T-cell (primary cell): Measurements from ENCODE around the gene NT5DC3. TPM values are rescaled to one million over a fixed set of nuclear protein-coding genes. Genes with fewer than 3 reads are reported as not detected.

Experiments used
- ATAC-seq, 4 experiments: fragments of 200-7000 bp in 3 of 4; fragments of 150-1000 bp in 1 of 4; cut with Tn5 transposase; replicated peaks in 1 of 4; 1 replicate in 3 of 4; 2 replicates in 1 of 4; pipeline ENCODE4 v1.10.0; 2021; ENCODE audit warnings: moderate library complexity in 3 of 4, mild to moderate bottlenecking in 2 of 4, moderate number of reproducible peaks in 1 of 4
- CTCF ChIA-PET, 2 donors: fragments of 300-600 bp; sonication (Branson Sonifier 250); formaldehyde crosslinking; loops; one replicate each; lab custom pipeline; 2022; ENCODE audit warnings: antibody characterized with exemption in 2 of 2; lab: Charles Lee
- POLR2A ChIA-PET, 2 donors: fragments of 300-600 bp; sonication (Branson Sonifier 250); formaldehyde crosslinking; loops; one replicate each; lab custom pipeline; 2022; ENCODE audit warnings: antibody characterized with exemption in 2 of 2; lab: Charles Lee
- DNase-seq, 35 experiments: peaks; one replicate each; pipeline versions ENCODE4 v3.0.0 to v3.0.0-alpha.2; 2013 to 2023
- H3K27ac ChIP-seq: one replicate; pipeline ENCODE4 v1.5.1; 2013; ENCODE audit warnings: low read length
- H3K27me3 ChIP-seq, 2 experiments: replicated peaks in 1 of 2; 1 replicate in 1 of 2; 2 replicates in 1 of 2; pipeline versions ENCODE4 v1.6.1 to v1.7.0; 2013; ENCODE audit warnings: low read length in 1 of 2, mixed read lengths in 1 of 2; ENCODE audit not compliant: control insufficient read depth in 2 of 2, insufficient read depth in 2 of 2; ENCODE audit errors: extremely low read depth in 1 of 2
- H3K36me3 ChIP-seq, 2 donors: 1 replicate in 1 of 2; 2 replicates in 1 of 2; pipeline versions ENCODE4 v1.6.1 to v1.7.0; 2013; ENCODE audit warnings: low read length in 1 of 2; ENCODE audit not compliant: control insufficient read depth in 2 of 2, insufficient read depth in 1 of 2; ENCODE audit errors: extremely low read depth in 1 of 2
- H3K4me1 ChIP-seq, 2 experiments: 1 replicate in 1 of 2; 2 replicates in 1 of 2; pipeline versions ENCODE4 v1.6.1 to v1.7.0; 2013; ENCODE audit warnings: low read length in 2 of 2, mixed read lengths in 1 of 2; ENCODE audit not compliant: insufficient read depth in 2 of 2, control insufficient read depth in 1 of 2; ENCODE audit errors: extremely low read depth in 1 of 2
- H3K4me3 ChIP-seq, 2 donors: 1 replicate in 1 of 2; 2 replicates in 1 of 2; pipeline versions ENCODE4 v1.5.1 to v1.7.0; 2013; ENCODE audit warnings: mild to moderate bottlenecking in 2 of 2, low read length in 1 of 2, moderate library complexity in 1 of 2; ENCODE audit not compliant: control insufficient read depth in 1 of 2; ENCODE audit errors: extremely low read depth in 1 of 2
- H3K9me3 ChIP-seq: 2 replicates; pipeline ENCODE4 v1.7.0; 2013
- H3K27ac Mint-ChIP-seq, 2 donors: one replicate each; pipeline ENCODE4 v1.8.0; 2020 to 2021; ENCODE audit warnings: mild to moderate bottlenecking in 2 of 2, mixed read lengths in 2 of 2
- H3K27me3 Mint-ChIP-seq, 2 donors: one replicate each; pipeline ENCODE4 v1.8.0; 2021 to 2022; ENCODE audit warnings: mixed read lengths in 2 of 2
- H3K36me3 Mint-ChIP-seq: one replicate; pipeline ENCODE4 v1.8.0; 2021; ENCODE audit warnings: mixed read lengths
- H3K4me1 Mint-ChIP-seq, 3 donors: one replicate each; pipeline ENCODE4 v1.8.0; 2020 to 2022; ENCODE audit warnings: mixed read lengths in 3 of 3, mild to moderate bottlenecking in 1 of 3
- H3K4me3 Mint-ChIP-seq, 3 donors: one replicate each; pipeline ENCODE4 v1.8.0; 2020 to 2022; ENCODE audit warnings: mild to moderate bottlenecking in 3 of 3, mixed read lengths in 3 of 3, moderate library complexity in 3 of 3
- H3K9me3 Mint-ChIP-seq, 3 donors: one replicate each; pipeline ENCODE4 v1.8.0; 2020 to 2022; ENCODE audit warnings: mixed read lengths in 3 of 3
- WGBS: methylation state at CpG from one replicate; pipeline ENCODE4 v1.1.5; 2013; ENCODE audit warnings: missing lambda C conversion rate; ENCODE audit not compliant: insufficient coverage; 5-methylcytosine and 5-hydroxymethylcytosine counted together
- total RNA-seq, 35 experiments: library from RNA in 6 of 35; stranded (reverse) in 6 of 35; fragments of 120-200 nt in 1 of 35; gene quantifications; one replicate each; pipeline versions ENCODE4 v1.2.1 to v1.2.4 and lab custom pipeline; 2013 to 2026

The NT5DC3 gene
- total RNA-seq, 5 donors from 2014 or later (not counting 1 experiment from before 2014, with no cell fraction given), result 4.2 to 7.4 (median 6.3) TPM

DNA sequence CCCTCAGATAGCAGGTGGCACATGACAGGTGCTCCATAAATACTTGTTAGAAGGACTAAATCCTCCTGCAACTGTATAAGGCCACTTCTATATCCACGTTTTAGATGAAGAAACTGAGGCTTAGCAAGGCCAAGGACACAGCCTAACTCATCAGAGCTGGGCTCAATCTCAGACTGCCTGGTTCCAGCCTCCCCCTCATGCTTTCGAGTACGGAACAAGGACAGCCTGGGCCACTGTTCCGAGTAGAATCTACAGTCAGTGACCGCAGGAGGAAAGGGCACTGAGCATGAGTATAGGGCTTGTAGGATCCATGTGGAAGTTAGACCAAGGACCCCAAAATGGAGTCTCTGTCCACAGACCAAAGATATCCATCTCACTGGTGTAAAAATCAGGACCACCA lies 84.6 kb downstream of the NT5DC3 start:
- CTCF ChIA-PET, result interaction anchor here in 1 of 2 donors (0.6 kb wide), 1 partner anchor 33 kb away, joined by 3 read pairs; no protein-coding TSS in a partner anchor
- POLR2A ChIA-PET, result no interaction called here
- H3K9me3 ChIP-seq, result no peaks in the 10 kb centered on the region
- Mint-ChIP-seq H3K27ac (no peak overlapping the region), H3K36me3 (peaks cover 3% of the 10 kb centered on the region), H3K4me1 (no peaks in the 10 kb centered on the region), H3K9me3 (no peaks in the 10 kb centered on the region), H3K4me3 (no peak overlapping the region), H3K27me3 (no peaks in the 10 kb centered on the region)
- no peaks in the 10 kb centered on the region for H3K4me1 ChIP-seq
- H3K4me3 ChIP-seq, result no peak overlapping the region
- H3K36me3 ChIP-seq, result no peaks in the 10 kb centered on the region
- DNase-seq, result no peak
- WGBS, result 45% methylated on average over 1 of the region's 5 CpGs
- ATAC-seq, result no peak
- no peak overlapping the region for H3K27ac ChIP-seq
- H3K27me3 ChIP-seq, result no peaks in the 10 kb centered on the region

GRCh38 chr12:103755425-103755824 lies 85.6 kb downstream of the NT5DC3 start:
- ChIA-PET CTCF (no interaction called here), POLR2A (no interaction called here)
- peaks cover 0 to 3% of the 10 kb centered on the region in 2 experiments for H3K27me3 ChIP-seq
- H3K36me3 ChIP-seq, result no peaks in the 10 kb centered on the region
- no peaks in the 10 kb centered on the region for H3K9me3 ChIP-seq
- Mint-ChIP-seq H3K4me3 (no peak overlapping the region), H3K36me3 (peaks cover 3% of the 10 kb centered on the region), H3K4me1 (no peaks in the 10 kb centered on the region), H3K27ac (no peak overlapping the region), H3K9me3 (no peaks in the 10 kb centered on the region), H3K27me3 (peaks cover 2 to 6% of the 10 kb centered on the region in 2 donors)
- H3K4me1 ChIP-seq, result no peaks in the 10 kb centered on the region
- WGBS, result no CpG with 5 or more reads among the region's 3 CpGs
- H3K4me3 ChIP-seq, result no peak overlapping the region
- no peak overlapping the region for H3K27ac ChIP-seq
- DNase-seq (no peak), ATAC-seq (no peak)

- no peak overlapping the region for H3K27ac ChIP-seq
- no peaks in the 10 kb centered on the region for H3K4me1 Mint-ChIP-seq
- H3K36me3 Mint-ChIP-seq, result peaks cover 3% of the 10 kb centered on the region
- H3K36me3 ChIP-seq, result no peaks in the 10 kb centered on the region
- no peak for ATAC-seq
- no peak overlapping the region for H3K27ac Mint-ChIP-seq
- no peaks in the 10 kb centered on the region for H3K9me3 Mint-ChIP-seq
- no CpG with 5 or more reads among the region's 2 CpGs for WGBS
- no peak for DNase-seq
- no peak overlapping the region for H3K4me3 Mint-ChIP-seq
- H3K4me3 ChIP-seq, result no peak overlapping the region
- no peaks in the 10 kb centered on the region for H3K9me3 ChIP-seq
- H3K27me3 Mint-ChIP-seq, result peaks cover 8% of the 10 kb centered on the region in 2 donors
- ChIA-PET CTCF (no interaction called here), POLR2A (no interaction called here)
- H3K27me3 ChIP-seq, result peaks cover 0 to 3% of the 10 kb centered on the region in 2 experiments
- no peaks in the 10 kb centered on the region for H3K4me1 ChIP-seq
Observed at GRCh38 chr12:103751600-103751999, 89.4 kb downstream of the NT5DC3 start.

DNA sequence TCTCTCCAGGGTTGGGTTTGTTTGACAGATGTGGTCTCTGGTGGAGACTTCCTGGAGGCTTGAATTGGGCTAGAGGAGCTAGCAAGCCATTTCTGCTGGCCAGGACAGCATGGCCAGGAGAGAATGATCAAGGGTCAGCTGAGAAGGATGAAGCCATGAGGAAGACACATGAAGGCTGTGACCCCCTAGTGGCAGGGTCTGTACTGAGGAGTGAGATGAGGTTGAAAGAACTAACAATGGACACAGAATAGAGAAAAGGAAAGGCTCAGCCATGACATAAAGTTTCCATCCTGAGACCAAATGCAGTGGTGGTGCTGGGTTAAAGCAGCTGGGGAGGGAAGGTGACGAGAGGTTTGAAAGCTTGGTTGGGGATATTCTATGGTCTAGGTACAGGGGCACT lies 89.9 kb downstream of the NT5DC3 start:
- CTCF ChIA-PET, result no interaction called here
- Histone ChIP-seq H3K9me3 (no peaks in the 10 kb centered on the region), H3K27ac (no peak overlapping the region), H3K4me3 (no peak overlapping the region), H3K27me3 (peaks cover 0 to 3% of the 10 kb centered on the region in 2 experiments), H3K36me3 (no peaks in the 10 kb centered on the region), H3K4me1 (no peaks in the 10 kb centered on the region)
- no peak for DNase-seq
- 70% methylated on average over 1 of the region's 1 CpG for WGBS
- ATAC-seq, result no peak
- Mint-ChIP-seq H3K27ac (no peak overlapping the region), H3K27me3 (peaks cover 8% of the 10 kb centered on the region in 2 donors), H3K9me3 (no peaks in the 10 kb centered on the region), H3K36me3 (peaks cover 3% of the 10 kb centered on the region), H3K4me3 (no peak overlapping the region), H3K4me1 (no peaks in the 10 kb centered on the region)
- POLR2A ChIA-PET, result no interaction called here

- Mint-ChIP-seq H3K27me3 (peaks cover 8% of the 10 kb centered on the region in 2 donors), H3K4me1 (no peaks in the 10 kb centered on the region), H3K27ac (no peak overlapping the region), H3K36me3 (no peaks in the 10 kb centered on the region), H3K9me3 (no peaks in the 10 kb centered on the region), H3K4me3 (no peak overlapping the region)
- no peak for ATAC-seq
- no peaks in the 10 kb centered on the region for H3K4me1 ChIP-seq
- H3K27me3 ChIP-seq, result peaks cover 0 to 3% of the 10 kb centered on the region in 2 experiments
- POLR2A ChIA-PET, result no interaction called here
- no peak for DNase-seq
- 91% methylated on average over 7 of the region's 12 CpGs for WGBS
- no peaks in the 10 kb centered on the region for H3K9me3 ChIP-seq
- CTCF ChIA-PET, result no interaction called here
- H3K36me3 ChIP-seq, result no peaks in the 10 kb centered on the region
- no peak overlapping the region for H3K4me3 ChIP-seq
- H3K27ac ChIP-seq, result no peak overlapping the region
Observed at GRCh38 chr12:103748875-103749274, 92.2 kb downstream of the NT5DC3 start.

- no peaks in the 10 kb centered on the region for H3K9me3 Mint-ChIP-seq
- H3K27me3 Mint-ChIP-seq, result peaks cover 8 to 13% of the 10 kb centered on the region in 2 donors
- no peaks in the 10 kb centered on the region for H3K9me3 ChIP-seq
- no CpG with 5 or more reads among the region's 2 CpGs for WGBS
- ATAC-seq (no peak), DNase-seq (no peak)
- no peak overlapping the region for H3K4me3 ChIP-seq
- ChIA-PET POLR2A (no interaction called here), CTCF (no interaction called here)
- H3K4me1 ChIP-seq, result no peaks in the 10 kb centered on the region
- H3K27ac Mint-ChIP-seq, result no peak overlapping the region
- H3K27ac ChIP-seq, result no peak overlapping the region
- no peaks in the 10 kb centered on the region for H3K36me3 Mint-ChIP-seq
- H3K36me3 ChIP-seq, result no peaks in the 10 kb centered on the region
- H3K4me1 Mint-ChIP-seq, result no peaks in the 10 kb centered on the region
- H3K27me3 ChIP-seq, result peaks cover 0 to 6% of the 10 kb centered on the region in 2 experiments
- H3K4me3 Mint-ChIP-seq, result no peak overlapping the region
Observed at GRCh38 chr12:103748002-103748401, 93.0 kb downstream of the NT5DC3 start.

GRCh38 chr12:103745962-103746361 lies 95.1 kb downstream of the NT5DC3 start:
- 67% methylated on average over 1 of the region's 2 CpGs for WGBS
- H3K4me3 ChIP-seq, result no peak overlapping the region
- Mint-ChIP-seq H3K4me1 (no peaks in the 10 kb centered on the region), H3K27ac (no peak overlapping the region), H3K27me3 (peaks cover 11 to 22% of the 10 kb centered on the region in 2 donors), H3K4me3 (no peak overlapping the region), H3K36me3 (no peaks in the 10 kb centered on the region), H3K9me3 (no peaks in the 10 kb centered on the region)
- CTCF ChIA-PET, result no interaction called here
- no peaks in the 10 kb centered on the region for H3K9me3 ChIP-seq
- H3K27ac ChIP-seq, result no peak overlapping the region
- no peak for ATAC-seq
- H3K36me3 ChIP-seq, result no peaks in the 10 kb centered on the region
- no peak for DNase-seq
- no peaks in the 10 kb centered on the region for H3K4me1 ChIP-seq
- POLR2A ChIA-PET, result no interaction called here
- H3K27me3 ChIP-seq, result peaks cover 0 to 4% of the 10 kb centered on the region in 2 experiments
